RWPE2 (cell line): Measurements from ENCODE around the gene DDRGK1.

Source experiments
- ATAC-seq: fragments of 200-7000 bp; cut with Tn5 transposase; 3 replicates; pipeline ENCODE4 v1.9.1; 2021; ENCODE audit warnings: low read depth
- DNase-seq: peaks from one replicate; pipeline ENCODE4 v3.0.0-alpha.2; 2020; ENCODE audit warnings: low spot score
- H3K27ac ChIP-seq: fragments of 450-650 bp; 2 replicates; pipeline ENCODE4 v1.5.1; 2017; ENCODE audit warnings: mild to moderate bottlenecking; ENCODE audit not compliant: poor library complexity, severe bottlenecking
- H3K27me3 ChIP-seq: fragments of 250-450 bp; sonication (Bioruptor Pico); 2 replicates; pipeline ENCODE4 v1.5.1; 2021; ENCODE audit warnings: mild to moderate bottlenecking, moderate library complexity; ENCODE audit not compliant: insufficient read depth, poor library complexity, severe bottlenecking
- H3K36me3 ChIP-seq: fragments of 250-450 bp; sonication (Bioruptor Pico); 2 replicates; pipeline ENCODE4 v1.5.1; 2020; ENCODE audit warnings: low read depth, mild to moderate bottlenecking, moderate library complexity
- H3K4me1 ChIP-seq: fragments of 250-450 bp; sonication (Bioruptor Pico); 2 replicates; pipeline ENCODE4 v1.5.1; 2021; ENCODE audit warnings: mild to moderate bottlenecking, moderate library complexity; ENCODE audit not compliant: insufficient read depth, poor library complexity, severe bottlenecking
- H3K4me3 ChIP-seq: fragments of 250-450 bp; sonication (Bioruptor Pico); 2 replicates; pipeline ENCODE4 v1.5.1; 2021; ENCODE audit warnings: mild to moderate bottlenecking, moderate library complexity; ENCODE audit not compliant: severe bottlenecking
- H3K9me3 ChIP-seq: fragments of 250-450 bp; sonication (Bioruptor Pico); 2 replicates; pipeline ENCODE4 v1.5.1; 2021; ENCODE audit warnings: mild to moderate bottlenecking, moderate library complexity; ENCODE audit not compliant: severe bottlenecking
- CTCF ChIP-seq: fragments of 450-650 bp; IDR thresholded peaks from one replicate; pipeline ENCODE4 v1.5.1; 2017; ENCODE audit warnings: mild to moderate bottlenecking, moderate library complexity; ENCODE audit not compliant: poor library complexity, severe bottlenecking

Gene DDRGK1

GRCh38 chr20:3193806-3194616 is 10.5 kb downstream of the DDRGK1 start:
- Histone ChIP-seq H3K9me3 (no peaks in the 10 kb centered on the region), H3K4me1 (no peaks in the 10 kb centered on the region), H3K27ac (no peak overlapping the region), H3K4me3 (no peak overlapping the region), H3K27me3 (no peaks in the 10 kb centered on the region), H3K36me3 (peaks cover 75% of the 10 kb centered on the region)
- DNase-seq (no peak), ATAC-seq (no peak)
- TF ChIP-seq CTCF, result no peak

DNA sequence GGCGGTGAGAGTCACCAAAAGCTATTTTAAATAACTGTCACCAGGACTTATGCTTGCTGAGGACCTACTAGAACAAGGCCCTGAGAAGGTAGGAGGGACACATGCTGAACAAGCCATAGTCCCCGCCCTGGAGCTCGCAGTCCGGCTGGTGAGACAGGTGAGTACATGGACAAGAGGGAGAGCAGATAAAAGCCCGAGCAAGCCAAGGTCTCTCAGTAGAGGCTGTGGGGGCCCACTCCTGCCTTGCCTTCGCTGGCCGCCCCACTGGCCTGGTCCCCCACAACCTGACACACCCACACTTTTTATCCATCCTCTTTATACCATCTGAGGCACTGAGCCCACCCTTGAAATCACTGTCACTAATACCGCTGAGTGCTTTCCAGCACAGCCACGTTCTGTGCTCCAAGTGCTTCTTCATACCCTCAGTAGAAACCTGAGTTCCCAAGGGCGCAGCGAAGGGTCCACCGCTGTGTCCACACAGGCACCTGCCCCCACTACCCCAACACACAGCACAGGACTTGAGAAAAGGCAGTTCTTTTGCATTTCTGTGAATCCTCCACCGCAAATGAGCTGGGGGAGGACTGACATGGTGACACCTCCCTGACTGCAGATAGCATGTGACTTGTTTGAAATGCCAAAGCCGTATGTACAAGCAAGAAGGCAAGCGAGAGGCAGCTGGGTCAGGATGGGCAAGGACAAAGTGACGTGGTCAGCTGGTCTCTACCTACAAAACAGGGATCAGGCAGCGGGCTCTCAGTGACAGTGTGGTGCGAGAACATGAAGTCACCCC is 12.1 kb downstream of the DDRGK1 start:
- DNase-seq (no peak), ATAC-seq (no peak)
- no peak for TF ChIP-seq CTCF
- Histone ChIP-seq H3K4me1 (no peaks in the 10 kb centered on the region), H3K9me3 (no peaks in the 10 kb centered on the region), H3K4me3 (no peak overlapping the region), H3K27me3 (no peaks in the 10 kb centered on the region), H3K36me3 (peaks cover 70% of the 10 kb centered on the region), H3K27ac (no peak overlapping the region)

- Histone ChIP-seq H3K27ac (no peak overlapping the region), H3K27me3 (no peaks in the 10 kb centered on the region), H3K4me3 (no peak overlapping the region), H3K9me3 (no peaks in the 10 kb centered on the region), H3K4me1 (no peaks in the 10 kb centered on the region), H3K36me3 (peaks cover 53% of the 10 kb centered on the region)
- no peak for TF ChIP-seq CTCF
- ATAC-seq (no peak), DNase-seq (no peak)
These were observed 13.8 kb downstream of the DDRGK1 start for GRCh38 chr20:3190681-3191111.

DNA sequence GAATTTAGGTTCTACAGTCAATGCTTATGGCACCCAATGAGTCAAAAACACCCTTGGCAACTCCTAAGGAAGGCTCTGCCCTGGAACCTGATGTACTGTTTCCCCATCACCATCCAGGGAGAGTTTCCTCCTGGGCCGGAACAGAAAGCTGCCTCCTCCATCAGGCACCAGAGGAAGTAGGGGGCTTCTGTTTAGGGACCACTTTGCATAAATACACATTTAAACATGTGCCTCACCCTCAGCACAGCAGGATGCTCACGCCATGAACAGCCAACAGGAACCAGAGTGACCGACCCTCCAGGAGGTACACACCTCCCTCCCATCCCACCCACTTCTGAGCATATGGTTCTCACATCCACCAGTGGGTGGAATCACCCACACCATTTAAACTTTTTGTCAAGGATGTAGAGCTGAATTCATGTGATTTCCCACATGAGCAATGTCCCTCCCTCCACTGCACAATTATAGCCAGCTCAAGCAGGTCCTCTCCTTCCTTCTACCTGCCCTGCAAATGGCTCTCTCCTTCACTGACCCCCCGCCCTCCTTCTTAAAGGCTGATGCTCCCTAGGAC is 14.8 kb downstream of the DDRGK1 start:
- Histone ChIP-seq H3K4me1 (no peaks in the 10 kb centered on the region), H3K9me3 (no peaks in the 10 kb centered on the region), H3K27ac (no peak overlapping the region), H3K36me3 (peaks cover 42% of the 10 kb centered on the region), H3K27me3 (no peaks in the 10 kb centered on the region), H3K4me3 (no peak overlapping the region)
- DNase-seq (no peak), ATAC-seq (no peak)
- TF ChIP-seq CTCF, result no peak
